Kidney (tissue), 14 donors: ENCODE results near the gene ITGA2. TPM values are rescaled to one million over a fixed set of nuclear protein-coding genes. Genes with fewer than 3 reads are reported as not detected.

ENCODE experiments used
- DNase-seq, 5 donors: peaks; one replicate each; pipeline ENCODE4 v3.0.0-alpha.2; 2013 to 2020
- FAIRE-seq: peaks from 2 replicates; lab custom pipeline; 2012; peaks lifted over from hg19 to GRCh38; lab: Jason Lieb, UNC
- H3K27ac ChIP-seq, 2 donors: one replicate each; pipeline ENCODE4 v1.7.0; 2013; ENCODE audit warnings: low read depth in 2 of 2, low read length in 2 of 2, inconsistent platforms in 1 of 2
- H3K27me3 ChIP-seq: one replicate; pipeline ENCODE4 v1.7.1; 2013; ENCODE audit warnings: low read length, inconsistent platforms; ENCODE audit not compliant: control insufficient read depth, insufficient read depth
- H3K36me3 ChIP-seq, 3 donors: one replicate each; pipeline versions ENCODE4 v1.7.0 to v1.7.1; 2013; ENCODE audit warnings: low read length in 3 of 3, control low read depth in 1 of 3, inconsistent platforms in 1 of 3; ENCODE audit not compliant: insufficient read depth in 3 of 3, control insufficient read depth in 2 of 3
- H3K4me1 ChIP-seq, 3 donors: one replicate each; pipeline versions ENCODE4 v1.7.0 to v1.7.1; 2013; ENCODE audit warnings: low read length in 3 of 3, inconsistent platforms in 1 of 3, low read depth in 1 of 3; ENCODE audit not compliant: control insufficient read depth in 2 of 3, insufficient read depth in 2 of 3
- H3K4me3 ChIP-seq, 3 donors: one replicate each; pipeline versions ENCODE4 v1.7.0 to v1.8.1; 2013; ENCODE audit warnings: low read length in 3 of 3, control low read depth in 1 of 3, inconsistent platforms in 1 of 3
- H3K9ac ChIP-seq, 3 donors: one replicate each; pipeline versions ENCODE4 v1.7.0 to v1.7.1; 2013; ENCODE audit warnings: low read length in 3 of 3, control low read depth in 1 of 3, inconsistent platforms in 1 of 3
- H3K9me3 ChIP-seq, 3 donors: one replicate each; pipeline versions ENCODE4 v1.7.0 to v1.7.1; 2013; ENCODE audit warnings: low read length in 3 of 3, control low read depth in 1 of 3, inconsistent platforms in 1 of 3; ENCODE audit not compliant: control insufficient read depth in 2 of 3, insufficient read depth in 1 of 3
- intact Hi-C: fragments of 100-400 bp; cut with DNase I; formaldehyde crosslinking; loops from one replicate; pipeline ENCODE4 v1.11.1; 2022
- polyA plus RNA-seq: library from polyadenylated mRNA; stranded (reverse); fragments of 350-450 nt; fragmentation: Illumina TruSeq; extraction: RNeasy Lipid Tissue Mini Kit (QIAGEN cat#74804); gene quantifications from one replicate; pipeline ENCODE4 v1.2.3, GENCODE V29; 2014; ENCODE audit warnings: low read depth, low replicate concordance; ENCODE audit not compliant: insufficient read depth
- total RNA-seq: library from RNA; stranded (reverse); fragmentation: NEBNext Ultra II Directional; extraction: Animal tissue kit (Norgen Biotek cat#: 25700); gene quantifications from one replicate; pipeline ENCODE4 v1.2.1, GENCODE V29; 2021
- TF ChIP-seq, protein P1 (sequence below): IDR thresholded peaks from 3 replicates; pipeline ENCODE4 v1.5.1; 2012; ENCODE audit warnings: mild to moderate bottlenecking, moderate library complexity, borderline replicate concordance; ENCODE audit not compliant: insufficient read depth; ENCODE audit errors: extremely low read depth
- donor health status: control.
- donor health status: control.
- donor health status: control.
- donor health status: control.
- donor health status: control.
- donor health status: DM: yes; HTN: yes; CAD: no.
- donor health status: Normal renal cell carcinoma (clear cell type).

ITGA2 gene
- total and polyA plus RNA-seq, 2 donors from 2014 or later, result 4.9 to 44.5 TPM

DNA sequence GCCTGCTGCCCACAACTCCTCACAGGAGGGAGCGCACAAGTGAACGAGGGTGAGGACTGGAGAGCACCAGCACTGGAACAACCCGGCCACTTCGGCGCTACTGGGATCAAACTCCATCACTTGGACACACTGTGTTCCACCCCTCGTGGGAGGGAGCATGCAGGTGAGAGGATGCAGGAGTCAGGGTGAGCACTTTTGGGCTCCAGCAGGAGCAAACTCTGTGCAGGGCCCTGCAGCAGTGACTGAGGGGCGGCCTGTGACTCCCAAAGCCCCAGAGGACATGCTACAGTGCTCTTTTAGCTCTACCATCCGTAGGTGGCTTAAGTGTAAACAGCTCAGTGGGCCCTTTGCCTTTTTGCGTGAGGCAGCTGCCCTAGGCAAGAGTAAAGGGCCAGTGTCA, 124.8 kb downstream of the ITGA2 start:
- TF ChIP-seq, protein P1, sequence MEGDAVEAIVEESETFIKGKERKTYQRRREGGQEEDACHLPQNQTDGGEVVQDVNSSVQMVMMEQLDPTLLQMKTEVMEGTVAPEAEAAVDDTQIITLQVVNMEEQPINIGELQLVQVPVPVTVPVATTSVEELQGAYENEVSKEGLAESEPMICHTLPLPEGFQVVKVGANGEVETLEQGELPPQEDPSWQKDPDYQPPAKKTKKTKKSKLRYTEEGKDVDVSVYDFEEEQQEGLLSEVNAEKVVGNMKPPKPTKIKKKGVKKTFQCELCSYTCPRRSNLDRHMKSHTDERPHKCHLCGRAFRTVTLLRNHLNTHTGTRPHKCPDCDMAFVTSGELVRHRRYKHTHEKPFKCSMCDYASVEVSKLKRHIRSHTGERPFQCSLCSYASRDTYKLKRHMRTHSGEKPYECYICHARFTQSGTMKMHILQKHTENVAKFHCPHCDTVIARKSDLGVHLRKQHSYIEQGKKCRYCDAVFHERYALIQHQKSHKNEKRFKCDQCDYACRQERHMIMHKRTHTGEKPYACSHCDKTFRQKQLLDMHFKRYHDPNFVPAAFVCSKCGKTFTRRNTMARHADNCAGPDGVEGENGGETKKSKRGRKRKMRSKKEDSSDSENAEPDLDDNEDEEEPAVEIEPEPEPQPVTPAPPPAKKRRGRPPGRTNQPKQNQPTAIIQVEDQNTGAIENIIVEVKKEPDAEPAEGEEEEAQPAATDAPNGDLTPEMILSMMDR, result no peak
- Histone ChIP-seq H3K36me3 (no peaks in the 10 kb centered on the region), H3K9ac (no peak overlapping the region), H3K9me3 (no peaks in the 10 kb centered on the region), H3K4me1 (peaks cover 0 to 8% (median 0%) of the 10 kb centered on the region in 3 donors), H3K4me3 (no peak overlapping the region), H3K27me3 (no peaks in the 10 kb centered on the region), H3K27ac (no peak overlapping the region)
- intact Hi-C loops, result no loop called here
- DNase-seq (no peak), FAIRE-seq (no peak)

DNA sequence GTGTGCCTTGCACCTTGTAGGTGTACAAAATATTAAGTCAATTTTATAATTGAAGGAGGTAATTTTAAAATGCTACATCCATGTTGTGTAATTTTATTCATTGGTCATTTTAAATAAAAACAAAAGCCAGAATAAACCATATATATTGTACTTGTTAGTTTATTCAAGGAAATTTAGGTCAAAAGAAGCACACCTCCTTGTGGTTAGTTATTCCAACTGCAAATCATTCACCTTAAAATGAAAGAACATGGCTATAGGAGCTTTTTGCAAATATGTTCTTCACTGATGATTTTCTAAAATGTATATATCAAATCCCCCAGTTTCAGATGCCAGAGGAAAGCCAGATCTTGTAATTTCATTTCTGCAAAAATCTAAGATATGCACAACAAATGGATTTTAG, 125.8 kb downstream of the ITGA2 start:
- no peaks in the 10 kb centered on the region for H3K9me3 ChIP-seq

GRCh38 chr5:53116597-53116996, 127.4 kb downstream of the ITGA2 start:
- FAIRE-seq (no peak), DNase-seq (no peak)
- Histone ChIP-seq H3K27ac (no peak overlapping the region), H3K9ac (no peak overlapping the region), H3K36me3 (no peaks in the 10 kb centered on the region), H3K9me3 (no peaks in the 10 kb centered on the region), H3K4me3 (no peak overlapping the region), H3K4me1 (no peaks in the 10 kb centered on the region), H3K27me3 (no peaks in the 10 kb centered on the region)
- intact Hi-C loops, result no loop called here
- TF ChIP-seq, protein P1, result no peak

More for the DNA sequence above, 125.8 kb downstream of the ITGA2 start:
- intact Hi-C loops, result no loop called here
- Histone ChIP-seq H3K4me1 (peaks cover 0 to 8% (median 0%) of the 10 kb centered on the region in 3 donors), H3K36me3 (no peaks in the 10 kb centered on the region), H3K9ac (no peak overlapping the region), H3K27me3 (no peaks in the 10 kb centered on the region), H3K4me3 (no peak overlapping the region), H3K27ac (no peak overlapping the region)
- FAIRE-seq (no peak), DNase-seq (no peak)
- TF ChIP-seq, protein P1, result no peak

DNA sequence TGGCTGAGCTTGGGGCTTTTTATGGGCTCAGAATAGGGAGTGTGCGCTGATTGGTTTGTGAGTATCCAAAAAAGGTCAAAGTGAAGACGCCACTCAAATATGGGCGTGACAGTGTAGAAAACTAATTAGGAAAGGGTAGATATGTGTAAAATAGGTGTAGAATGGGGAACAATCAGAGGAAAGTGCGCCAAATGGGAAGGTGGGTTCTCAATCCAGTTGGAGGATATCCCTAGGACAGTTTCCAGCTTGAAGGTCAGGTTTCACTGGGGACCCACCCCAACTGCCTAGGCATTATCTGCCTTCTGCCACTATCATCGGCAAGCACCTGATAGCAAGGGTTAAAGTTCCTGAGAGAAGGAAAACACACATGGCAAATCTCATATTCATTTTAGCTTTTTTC, 129.7 kb downstream of the ITGA2 start:
- H3K4me1 ChIP-seq, result no peaks in the 10 kb centered on the region
- H3K36me3 ChIP-seq, result no peaks in the 10 kb centered on the region
- H3K27me3 ChIP-seq, result no peaks in the 10 kb centered on the region
- H3K27ac ChIP-seq, result no peak overlapping the region
- no peak overlapping the region for H3K4me3 ChIP-seq
- no peak for DNase-seq
- intact Hi-C loops, result no loop called here
- FAIRE-seq, result no peak
- TF ChIP-seq, protein P1, result no peak
- H3K9ac ChIP-seq, result no peak overlapping the region
- no peaks in the 10 kb centered on the region for H3K9me3 ChIP-seq
